Trophoblast cell (in vitro differentiated cells and primary cell): ENCODE data around the gene HMSD. TPM values are rescaled to one million over a fixed set of nuclear protein-coding genes. Genes with fewer than 3 reads are reported as not detected.

Experiments used
- DNase-seq, 2 donors: peaks; one replicate each; pipeline ENCODE4 v3.0.0-alpha.2; 2016
- H2AFZ ChIP-seq: 2 replicates; pipeline ENCODE4 v1.6.1; 2013; ENCODE audit warnings: low read length, moderate library complexity, mild to moderate bottlenecking; ENCODE audit not compliant: insufficient read depth, poor library complexity
- H2AK5ac ChIP-seq: 2 replicates; pipeline ENCODE4 v1.6.1; 2013; ENCODE audit warnings: mild to moderate bottlenecking, low read length
- H2BK120ac ChIP-seq: 2 replicates; pipeline ENCODE4 v1.6.1; 2013; ENCODE audit warnings: low read length, mild to moderate bottlenecking, moderate library complexity; ENCODE audit not compliant: insufficient read depth, poor library complexity
- H2BK12ac ChIP-seq: 2 replicates; pipeline ENCODE4 v1.6.1; 2013; ENCODE audit warnings: mild to moderate bottlenecking, low read length, moderate library complexity
- H2BK5ac ChIP-seq: 2 replicates; pipeline ENCODE4 v1.6.1; 2013; ENCODE audit warnings: low read length, low read depth, moderate library complexity, mild to moderate bottlenecking; ENCODE audit not compliant: poor library complexity
- H3K14ac ChIP-seq: 2 replicates; pipeline ENCODE4 v1.6.1; 2013; ENCODE audit warnings: mild to moderate bottlenecking, low read length
- H3K18ac ChIP-seq: 2 replicates; pipeline ENCODE4 v1.6.1; 2013; ENCODE audit warnings: mild to moderate bottlenecking, low read length
- H3K23ac ChIP-seq: 2 replicates; pipeline ENCODE4 v1.6.1; 2013; ENCODE audit warnings: low read length
- H3K27ac ChIP-seq: 2 replicates; pipeline ENCODE4 v1.5.1; 2013; ENCODE audit warnings: low read depth, mild to moderate bottlenecking, inconsistent platforms, low read length, moderate library complexity
- H3K27me3 ChIP-seq: 2 replicates; pipeline ENCODE4 v1.6.1; 2013; ENCODE audit warnings: inconsistent platforms, mild to moderate bottlenecking, low read length, moderate library complexity; ENCODE audit not compliant: insufficient read depth
- H3K36me3 ChIP-seq, 2 experiments: 1 replicate in 1 of 2; 2 replicates in 1 of 2; pipeline ENCODE4 v1.6.1; 2013; ENCODE audit warnings: low read length in 2 of 2, mild to moderate bottlenecking in 2 of 2, moderate library complexity in 1 of 2; ENCODE audit not compliant: insufficient read depth in 2 of 2, control insufficient read depth in 1 of 2
- H3K4ac ChIP-seq: 2 replicates; pipeline ENCODE4 v1.6.1; 2013; ENCODE audit warnings: low read depth, mild to moderate bottlenecking, low read length, moderate library complexity
- H3K4me1 ChIP-seq, 2 experiments: 1 replicate in 1 of 2; 2 replicates in 1 of 2; pipeline ENCODE4 v1.6.1; 2013; ENCODE audit warnings: low read length in 2 of 2, mild to moderate bottlenecking in 2 of 2, moderate library complexity in 1 of 2; ENCODE audit not compliant: insufficient read depth in 2 of 2, control insufficient read depth in 1 of 2
- H3K4me2 ChIP-seq: 2 replicates; pipeline ENCODE4 v1.6.1; 2013; ENCODE audit warnings: inconsistent platforms, mild to moderate bottlenecking, low read length, moderate library complexity
- H3K4me3 ChIP-seq: 2 replicates; pipeline ENCODE4 v1.5.1; 2013; ENCODE audit warnings: mild to moderate bottlenecking, low read depth, low read length, inconsistent platforms
- H3K79me1 ChIP-seq: one replicate; pipeline ENCODE4 v1.6.1; 2013; ENCODE audit warnings: low read length
- H3K79me2 ChIP-seq: 2 replicates; pipeline ENCODE4 v1.6.1; 2013; ENCODE audit warnings: low read length, mild to moderate bottlenecking; ENCODE audit not compliant: control insufficient read depth, insufficient read depth, poor library complexity
- H3K9ac ChIP-seq: 2 replicates; pipeline ENCODE4 v1.6.1; 2013; ENCODE audit warnings: mild to moderate bottlenecking, low read length
- H3K9me3 ChIP-seq: 2 replicates; pipeline ENCODE4 v1.6.1; 2013; ENCODE audit warnings: low read depth, mild to moderate bottlenecking, control low read depth, inconsistent platforms, low read length; ENCODE audit not compliant: insufficient read depth
- H4K12ac ChIP-seq: 2 replicates; pipeline ENCODE4 v1.6.1; 2013; ENCODE audit warnings: low read depth, mild to moderate bottlenecking, low read length, moderate library complexity
- H4K8ac ChIP-seq: 2 replicates; pipeline ENCODE4 v1.6.1; 2013; ENCODE audit warnings: low read depth, mild to moderate bottlenecking, low read length, moderate library complexity
- H4K91ac ChIP-seq: one replicate; pipeline ENCODE4 v1.6.1; 2013; ENCODE audit warnings: low read depth, mild to moderate bottlenecking, low read length, moderate library complexity
- WGBS: extraction: QIAGEN DNeasy Blood & Tissue Kit; methylation state at CpG from one replicate; pipeline ENCODE4 v1.1.7; 2013; ENCODE audit warnings: missing lambda C conversion rate; ENCODE audit not compliant: insufficient read length, insufficient coverage; ENCODE audit errors: extremely low coverage; 5-methylcytosine and 5-hydroxymethylcytosine counted together
- polyA plus RNA-seq: library from polyadenylated mRNA; stranded (reverse); fragments of 200-250 nt; gene quantifications from 2 replicates; pipeline ENCODE4 v1.2.3, GENCODE V29; 2013

HMSD gene
- polyA plus RNA-seq = 0.04 and 0.12 TPM in 2 replicates

- no peak within 1 kb of the TSS for H2BK120ac ChIP-seq
- no peak within 1 kb of the TSS for H2BK5ac ChIP-seq
- no peaks in the 10 kb centered on the region for H3K27me3 ChIP-seq
- no peaks in the 10 kb centered on the region for H3K79me2 ChIP-seq
- H3K4ac ChIP-seq = no peak within 1 kb of the TSS
- peaks cover 0 to 4% of the 10 kb centered on the region in 2 experiments for H3K4me1 ChIP-seq
- H4K91ac ChIP-seq = no peak within 1 kb of the TSS
- H3K4me3 ChIP-seq = no peak within 1 kb of the TSS
- no peaks in the 10 kb centered on the region for H3K79me1 ChIP-seq
- no peak within 1 kb of the TSS for H3K9ac ChIP-seq
- no peak within 1 kb of the TSS for H2BK12ac ChIP-seq
- peak within 1 kb of the TSS; percentile 85 for H3K4me2 ChIP-seq
- H3K14ac ChIP-seq = no peak within 1 kb of the TSS
- no peak within 1 kb of the TSS for H2AK5ac ChIP-seq
- no peaks in the 10 kb centered on the region for H3K36me3 ChIP-seq
- H4K12ac ChIP-seq = no peak within 1 kb of the TSS
- H4K8ac ChIP-seq = no peak within 1 kb of the TSS
- H2AFZ ChIP-seq = peak within 1 kb of the TSS; percentile 66
- whole genome bisulfite sequencing = no CpG with 5 or more reads among the region's 35 CpGs
- no peaks in the 10 kb centered on the region for H3K9me3 ChIP-seq
- H3K18ac ChIP-seq = no peak within 1 kb of the TSS
- no peak within 1 kb of the TSS for H3K27ac ChIP-seq
- peak; percentile 44 to 64 for DNase-seq
- no peak within 1 kb of the TSS for H3K23ac ChIP-seq
Measured at GRCh38 chr18:63949068-63949737, at the start of gene HMSD. Gene HMSD (plus strand): TSS chr18:63949301. CDS start chr18:63953456, 4,155 bp downstream.

DNA sequence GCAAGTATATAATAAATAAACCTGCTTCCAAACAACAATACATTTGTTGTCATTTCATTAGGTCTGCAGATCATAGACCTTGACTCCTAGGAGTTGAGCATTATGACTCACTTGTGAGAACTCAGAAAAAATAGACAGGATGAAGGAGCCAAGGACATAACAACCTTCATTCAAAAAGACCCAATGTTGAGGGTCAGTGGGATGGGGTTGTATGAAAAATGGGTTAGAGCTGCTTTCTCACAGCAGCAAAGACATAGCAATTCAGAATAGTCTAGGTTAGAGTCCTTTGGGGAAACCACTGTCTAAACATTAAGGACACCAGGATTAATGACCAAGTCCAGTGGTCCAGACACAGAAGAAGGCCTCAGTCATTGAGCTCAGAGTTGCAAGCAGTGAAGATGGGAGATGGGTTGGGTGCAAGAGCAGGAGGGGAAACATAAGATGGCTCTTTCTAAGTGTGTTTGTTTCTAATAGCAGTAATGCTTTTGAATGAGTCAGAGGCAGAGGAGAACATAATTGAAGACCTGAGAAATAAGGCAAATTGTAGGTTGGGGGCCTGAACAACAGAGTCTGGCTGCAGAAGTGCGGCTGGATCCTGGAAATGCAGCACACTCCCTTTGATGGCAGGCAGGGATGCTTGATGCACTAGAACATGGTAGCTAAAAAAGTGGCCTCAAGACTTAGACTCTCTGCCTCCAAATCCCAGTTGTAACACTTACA is 45.1 kb upstream of the HMSD start:
- Histone ChIP-seq H3K79me1 (no peaks in the 10 kb centered on the region), H3K27me3 (no peaks in the 10 kb centered on the region), H2BK120ac (no peak overlapping the region), H3K18ac (no peak overlapping the region), H4K8ac (no peak overlapping the region), H3K79me2 (no peaks in the 10 kb centered on the region), H3K9ac (no peak overlapping the region), H2BK5ac (no peak overlapping the region), H2AFZ (no peak overlapping the region), H3K9me3 (no peaks in the 10 kb centered on the region), H3K14ac (no peak overlapping the region), H3K23ac (no peak overlapping the region), H3K4me3 (no peak overlapping the region), H3K4me1 (no peaks in the 10 kb centered on the region), H3K36me3 (no peaks in the 10 kb centered on the region), H4K12ac (no peak overlapping the region), H3K4ac (no peak overlapping the region), H4K91ac (no peak overlapping the region), H2BK12ac (no peak overlapping the region), H2AK5ac (no peak overlapping the region), H3K27ac (no peak overlapping the region), H3K4me2 (no peak overlapping the region)
- DNase-seq = no peak
- no CpG with 5 or more reads among the region's 1 CpG for WGBS

DNA sequence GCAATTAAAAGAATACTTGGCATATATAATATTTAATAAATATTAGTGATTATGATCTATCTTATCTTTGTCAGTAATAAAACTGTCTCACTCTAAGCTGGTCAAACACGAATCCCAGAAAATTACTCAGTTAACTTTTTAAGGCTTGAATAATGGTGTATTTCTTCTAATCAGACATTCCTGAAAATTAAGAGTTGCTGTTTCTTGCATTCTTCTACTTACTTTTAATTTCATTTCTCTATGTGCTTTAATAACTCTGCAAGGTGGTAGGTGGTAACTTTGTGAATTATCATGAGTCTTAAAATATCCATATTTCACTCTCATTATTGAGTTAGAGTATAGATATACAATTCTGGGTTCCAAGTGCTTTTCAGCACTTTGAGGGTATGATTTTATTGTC is 44.4 kb upstream of the HMSD start:
- Histone ChIP-seq H3K18ac (no peak overlapping the region), H3K9me3 (no peaks in the 10 kb centered on the region), H3K9ac (no peak overlapping the region), H2BK5ac (no peak overlapping the region), H3K4me2 (no peak overlapping the region), H2AFZ (no peak overlapping the region), H4K12ac (no peak overlapping the region), H3K36me3 (no peaks in the 10 kb centered on the region), H3K4me3 (no peak overlapping the region), H3K14ac (no peak overlapping the region), H3K79me1 (no peaks in the 10 kb centered on the region), H3K23ac (no peak overlapping the region), H3K27ac (no peak overlapping the region), H3K4ac (no peak overlapping the region), H3K4me1 (no peaks in the 10 kb centered on the region), H2AK5ac (no peak overlapping the region), H2BK120ac (no peak overlapping the region), H4K8ac (no peak overlapping the region), H3K27me3 (no peaks in the 10 kb centered on the region), H2BK12ac (no peak overlapping the region), H4K91ac (no peak overlapping the region), H3K79me2 (no peaks in the 10 kb centered on the region)
- no CpG with 5 or more reads among the region's 1 CpG for WGBS
- no peak for DNase-seq

- Histone ChIP-seq H4K12ac (no peak overlapping the region), H3K27me3 (no peaks in the 10 kb centered on the region), H2BK5ac (no peak overlapping the region), H3K79me2 (no peaks in the 10 kb centered on the region), H2BK12ac (no peak overlapping the region), H3K36me3 (no peaks in the 10 kb centered on the region), H4K8ac (no peak overlapping the region), H3K4ac (no peak overlapping the region), H3K4me2 (no peak overlapping the region), H2BK120ac (no peak overlapping the region), H3K14ac (no peak overlapping the region), H4K91ac (no peak overlapping the region), H3K23ac (no peak overlapping the region), H2AFZ (no peak overlapping the region), H3K4me3 (no peak overlapping the region), H3K9ac (no peak overlapping the region), H3K27ac (no peak overlapping the region), H3K9me3 (no peaks in the 10 kb centered on the region), H3K79me1 (no peaks in the 10 kb centered on the region), H3K4me1 (no peaks in the 10 kb centered on the region), H2AK5ac (no peak overlapping the region), H3K18ac (no peak overlapping the region)
- DNase-seq = peak; percentile 4 to 19
- WGBS = no CpG with 5 or more reads among the region's 2 CpGs
Measured at GRCh38 chr18:63905361-63905760, 43.7 kb upstream of the HMSD start.
